ENCODE results near the gene TRIM44.

The TRIM44 gene

GRCh38 chr11:35662649-35663407 lies at the start of gene TRIM44:
TSS of gene TRIM44 (plus strand) at chr11:35662775. CDS start at chr11:35663112, 337 bp downstream.
- peak; percentile 24 to 73 (median 56) for DNase-seq (ENCODE audit: low read depth in 3 of 3, low spot score in 1 of 3)

- DNase-seq (ENCODE audit: low read depth in 3 of 3, low spot score in 1 of 3) = no peak
Observed at GRCh38 chr11:35614939-35615569, 47.5 kb upstream of the TRIM44 start.

- no peak for DNase-seq (ENCODE audit: low read depth in 3 of 3, low spot score in 1 of 3)
Observed at GRCh38 chr11:35615921-35616900, 46.4 kb upstream of the TRIM44 start.

GRCh38 chr11:35617316-35617686 lies 45.3 kb upstream of the TRIM44 start:
- DNase-seq (ENCODE audit: low read depth in 3 of 3, low spot score in 1 of 3) = no peak

- DNase-seq (ENCODE audit: low read depth in 3 of 3, low spot score in 1 of 3) = no peak
Observed at GRCh38 chr11:35617687-35618496, 44.7 kb upstream of the TRIM44 start, which contains the start of gene FJX1. TSS of gene FJX1 (plus strand) at chr11:35618460. CDS start at chr11:35618637, 177 bp downstream.

- DNase-seq (ENCODE audit: low read depth in 3 of 3, low spot score in 1 of 3) = peak in 1 of 3 donors; percentile 9
Observed at GRCh38 chr11:35618497-35619115, 44.0 kb upstream of the TRIM44 start.

- DNase-seq (ENCODE audit: low read depth in 3 of 3, low spot score in 1 of 3) = peak in 1 of 3 donors; percentile 13
Observed at GRCh38 chr11:35619116-35619854, 43.3 kb upstream of the TRIM44 start.

- DNase-seq (ENCODE audit: low read depth in 3 of 3, low spot score in 1 of 3) = no peak
Observed at GRCh38 chr11:35619855-35620640, 42.5 kb upstream of the TRIM44 start.

- DNase-seq (ENCODE audit: low read depth in 3 of 3, low spot score in 1 of 3) = no peak
Observed at GRCh38 chr11:35620795-35621194, 41.8 kb upstream of the TRIM44 start.

GRCh38 chr11:35621620-35622019 lies 41.0 kb upstream of the TRIM44 start:
- DNase-seq (ENCODE audit: low read depth in 3 of 3, low spot score in 1 of 3) = no peak

- no peak for DNase-seq (ENCODE audit: low read depth in 3 of 3, low spot score in 1 of 3)
Observed at GRCh38 chr11:35622070-35622469, 40.5 kb upstream of the TRIM44 start.

- no peak for DNase-seq (ENCODE audit: low read depth in 3 of 3, low spot score in 1 of 3)
Observed at GRCh38 chr11:35623621-35624168, 38.9 kb upstream of the TRIM44 start.

GRCh38 chr11:35624316-35624715 lies 38.3 kb upstream of the TRIM44 start:
- no peak for DNase-seq (ENCODE audit: low read depth in 3 of 3, low spot score in 1 of 3)

GRCh38 chr11:35624781-35625180 lies 37.8 kb upstream of the TRIM44 start:
- DNase-seq (ENCODE audit: low read depth in 3 of 3, low spot score in 1 of 3) = no peak

GRCh38 chr11:35626501-35626900 lies 36.1 kb upstream of the TRIM44 start:
- DNase-seq (ENCODE audit: low read depth in 3 of 3, low spot score in 1 of 3) = no peak

- DNase-seq (ENCODE audit: low read depth in 3 of 3, low spot score in 1 of 3) = no peak
Observed at GRCh38 chr11:35629511-35629910, 33.1 kb upstream of the TRIM44 start.

GRCh38 chr11:35629914-35630313 lies 32.7 kb upstream of the TRIM44 start:
- no peak for DNase-seq (ENCODE audit: low read depth in 3 of 3, low spot score in 1 of 3)

GRCh38 chr11:35631891-35632290 lies 30.7 kb upstream of the TRIM44 start:
- no peak for DNase-seq (ENCODE audit: low read depth in 3 of 3, low spot score in 1 of 3)
